ENCODE results near the gene SLFN5.
A peak's percentile ranks its signal among the peaks of the same experiment; 100 is the strongest.
"Not testable (repeated sequence)": the region's sequence is repeated elsewhere in the genome, so short reads cannot be mapped to it uniquely, and the experiment has no call there.

Gene SLFN5

GRCh38 chr17:35242805-35243560, at the start of gene SLFN5:
Gene SLFN5, plus strand, starts transcription at chr17:35243072. Its CDS starts 15,619 bp downstream, at chr17:35258691.
- Mint-ChIP-seq H3K9me3 (no peaks in the 10 kb centered on the region), H3K36me3 (ENCODE audit: low read depth) (peaks cover 10% of the 10 kb centered on the region), H3K27ac (peak within 1 kb of the TSS; percentile 94 to 98 (median 96)), H3K27me3 (ENCODE audit: low read depth) (no peaks in the 10 kb centered on the region), H3K4me1 (peaks cover 35% of the 10 kb centered on the region), H3K4me3 (peak within 1 kb of the TSS; percentile 96 to 99 (median 96))
- no peak for TF ChIP-seq CTCF (IDR thresholded peaks at IDR 0.05; ENCODE audit: unreplicated experiment in 3 of 3)

DNA sequence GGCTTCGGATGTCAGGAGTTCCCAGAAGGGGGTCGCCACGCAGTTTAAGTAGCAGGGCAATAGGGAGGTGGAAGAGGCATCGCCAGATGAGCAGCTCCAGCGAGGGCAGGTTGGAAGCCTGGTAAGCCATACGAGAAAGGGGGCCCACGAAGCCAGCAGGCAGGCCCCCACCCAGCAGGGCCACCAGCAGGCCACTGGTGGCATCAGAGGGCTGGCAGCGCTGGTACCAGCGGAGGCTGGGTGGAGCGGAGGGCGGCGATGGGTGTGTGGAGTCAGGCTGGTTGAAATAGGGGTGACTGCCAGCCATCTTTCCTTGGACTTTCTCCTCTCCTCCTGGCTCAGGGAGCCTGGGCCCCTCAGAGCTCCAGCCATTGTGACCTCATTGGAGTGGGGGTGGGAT, 48.9 kb upstream of the SLFN5 start, which contains the start of gene SLC35G3:
Gene SLC35G3 (minus strand): TSS at position 393 of the 400 bp plus-strand sequence. CDS start 86 bp downstream, at position 307.
- H3K27me3 Mint-ChIP-seq (ENCODE audit: low read depth); H3K4me3 Mint-ChIP-seq; H3K36me3 Mint-ChIP-seq (ENCODE audit: low read depth); H3K27ac Mint-ChIP-seq; H3K4me1 Mint-ChIP-seq: not testable (repeated sequence)
- peaks cover 16% of the 10 kb centered on the region for H3K9me3 Mint-ChIP-seq

DNA sequence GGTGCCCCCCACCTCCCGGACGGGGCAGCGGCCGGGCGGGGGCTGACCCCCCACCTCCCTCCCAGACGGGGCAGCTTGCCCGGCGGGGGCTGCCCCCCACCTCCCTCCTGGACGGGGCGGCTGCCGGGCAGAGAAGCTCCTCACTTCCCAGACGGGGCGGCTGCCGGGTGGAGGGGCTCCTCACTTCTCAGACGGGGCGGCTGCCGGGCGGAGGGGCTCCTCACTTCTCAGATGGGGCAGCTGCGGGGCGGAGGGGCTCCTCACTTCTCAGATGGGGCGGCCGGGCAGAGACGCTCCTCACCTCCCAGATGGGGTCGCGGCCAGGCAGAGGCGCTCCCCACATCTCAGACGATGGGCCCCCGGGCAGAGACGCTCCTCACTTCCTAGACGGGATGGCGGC, 47.8 kb upstream of the SLFN5 start:
- not testable (repeated sequence) for H3K4me3 Mint-ChIP-seq

DNA sequence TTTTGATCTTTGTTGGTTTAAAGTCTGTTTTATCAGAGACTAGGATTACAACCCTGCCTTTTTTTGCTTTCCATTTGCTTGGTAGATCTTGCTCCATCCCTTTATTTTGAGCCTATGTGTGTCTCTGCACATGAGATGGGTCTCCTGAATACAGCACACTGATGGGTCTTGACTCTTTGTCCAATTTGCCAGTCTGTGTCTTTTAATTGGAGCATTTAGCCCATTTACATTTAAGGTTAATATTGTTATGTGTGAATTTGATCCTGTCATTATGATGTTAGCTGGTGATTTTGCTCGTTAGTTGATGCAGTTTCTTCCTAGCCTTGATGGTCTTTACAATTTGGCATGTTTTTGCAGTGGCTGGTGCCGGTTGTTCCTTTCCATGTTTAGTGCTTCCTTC, 40.3 kb upstream of the SLFN5 start:
- not testable (repeated sequence) for H3K4me1 Mint-ChIP-seq; H3K27ac Mint-ChIP-seq; H3K36me3 Mint-ChIP-seq (ENCODE audit: low read depth); H3K4me3 Mint-ChIP-seq
- Mint-ChIP-seq H3K9me3 (peaks cover 24% of the 10 kb centered on the region), H3K27me3 (ENCODE audit: low read depth) (peaks cover 19% of the 10 kb centered on the region)

More for the DNA sequence above, 47.8 kb upstream of the SLFN5 start:
- H3K4me1 Mint-ChIP-seq; H3K36me3 Mint-ChIP-seq (ENCODE audit: low read depth); H3K27me3 Mint-ChIP-seq (ENCODE audit: low read depth); H3K27ac Mint-ChIP-seq: not testable (repeated sequence)
- H3K9me3 Mint-ChIP-seq, result peaks cover 23% of the 10 kb centered on the region

- Mint-ChIP-seq H3K36me3 (ENCODE audit: low read depth) (no peaks in the 10 kb centered on the region), H3K27ac (no peak overlapping the region), H3K4me1 (no peaks in the 10 kb centered on the region), H3K4me3 (no peak overlapping the region), H3K27me3 (ENCODE audit: low read depth) (peaks cover 62% of the 10 kb centered on the region), H3K9me3 (peaks cover 3% of the 10 kb centered on the region)
- TF ChIP-seq CTCF (IDR thresholded peaks at IDR 0.05; ENCODE audit: unreplicated experiment in 3 of 3), result no peak
These were observed 32.1 kb upstream of the SLFN5 start for GRCh38 chr17:35210741-35211140.

GRCh38 chr17:35212668-35213067, 30.2 kb upstream of the SLFN5 start:
- no peak overlapping the region for H3K27ac Mint-ChIP-seq
- H3K4me1 Mint-ChIP-seq, result no peaks in the 10 kb centered on the region
- no peak overlapping the region for H3K4me3 Mint-ChIP-seq
- no peaks in the 10 kb centered on the region for H3K9me3 Mint-ChIP-seq
- no peaks in the 10 kb centered on the region for H3K36me3 Mint-ChIP-seq (ENCODE audit: low read depth)
- H3K27me3 Mint-ChIP-seq (ENCODE audit: low read depth), result peaks cover 59% of the 10 kb centered on the region
- TF ChIP-seq CTCF (IDR thresholded peaks at IDR 0.05; ENCODE audit: unreplicated experiment in 3 of 3), result no peak

DNA sequence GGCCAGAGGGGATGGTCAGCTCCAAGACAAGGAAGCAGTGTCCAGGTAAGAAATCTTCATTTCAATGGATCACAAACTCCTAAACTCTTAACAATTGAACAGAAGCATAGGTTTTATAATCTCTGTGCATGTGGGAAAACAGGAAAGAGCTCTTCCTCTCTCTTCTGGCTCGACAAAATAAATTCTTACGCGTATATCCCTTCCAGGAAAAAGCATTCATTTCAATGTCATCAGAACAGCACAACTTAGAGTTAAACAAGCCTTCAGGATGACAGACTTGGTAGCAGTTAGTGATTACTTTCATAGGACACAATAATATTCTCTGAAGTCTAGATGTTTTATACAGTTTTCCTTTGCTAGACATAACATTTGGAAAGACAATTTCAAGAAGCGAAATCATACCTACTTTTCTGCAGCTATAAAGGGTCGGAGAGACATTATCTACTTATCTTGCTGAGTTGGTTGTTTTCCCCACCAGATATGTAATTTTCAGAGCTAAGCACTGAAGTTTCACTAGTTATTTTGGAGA, 29.4 kb upstream of the SLFN5 start:
- Mint-ChIP-seq H3K27me3 (ENCODE audit: low read depth) (peaks cover 57% of the 10 kb centered on the region), H3K36me3 (ENCODE audit: low read depth) (no peaks in the 10 kb centered on the region), H3K4me3 (no peak overlapping the region), H3K27ac (no peak overlapping the region), H3K9me3 (no peaks in the 10 kb centered on the region), H3K4me1 (no peaks in the 10 kb centered on the region)
- TF ChIP-seq CTCF (IDR thresholded peaks at IDR 0.05; ENCODE audit: unreplicated experiment in 3 of 3), result no peak
